ENCODE measurements around the gene CHAF1A. TPM values are rescaled to one million over a fixed set of nuclear protein-coding genes. Genes with fewer than 3 reads are reported as not detected.

Gene CHAF1A
- total RNA-seq, 4 donors from 2014 or later = 9.0 to 25.9 (median 12.6) TPM

- no peak for DNase-seq (ENCODE audit: low spot score in 2 of 2)
- TF ChIP-seq CTCF (IDR thresholded peaks at IDR 0.05) = no peak
- no peak for TF ChIP-seq POLR2A (IDR thresholded peaks at IDR 0.05)
- intact Hi-C loops (cut with DNase I; ENCODE audit: low total_unique reads) = no loop called here
These were observed 71.5 kb downstream of the CHAF1A start for GRCh38 chr19:4473763-4474513.

GRCh38 chr19:4474514-4475022, 72.1 kb downstream of the CHAF1A start:
- intact Hi-C loops (cut with DNase I; ENCODE audit: low total_unique reads) = no loop called here
- no peak overlapping the region for H3K4me3 ChIP-seq (ENCODE audit: low read depth, poor library complexity, severe bottlenecking)
- WGBS, 2 donors = 38 to 41% methylated on average over 9 to 12 of the region's 13 CpGs
- TF ChIP-seq CTCF (IDR thresholded peaks at IDR 0.05) = no peak
- no peak for TF ChIP-seq POLR2A (IDR thresholded peaks at IDR 0.05)
- no peak for DNase-seq (ENCODE audit: low spot score in 2 of 2)

More at GRCh38 chr19:4473763-4474513, 71.5 kb downstream of the CHAF1A start:
- WGBS, 2 donors = 38 to 39% methylated on average over 20 to 23 of the region's 23 CpGs
- H3K4me3 ChIP-seq (ENCODE audit: low read depth, poor library complexity, severe bottlenecking) = no peak overlapping the region

- no peak for DNase-seq (ENCODE audit: low spot score in 2 of 2)
- intact Hi-C loops (cut with DNase I; ENCODE audit: low total_unique reads) = no loop called here
- 82 to 83% methylated on average over 16 of the region's 16 CpGs for WGBS, 2 donors
- TF ChIP-seq POLR2A (IDR thresholded peaks at IDR 0.05) (no peak), CTCF (IDR thresholded peaks at IDR 0.05) (no peak)
- H3K4me3 ChIP-seq (ENCODE audit: low read depth, poor library complexity, severe bottlenecking) = no peak overlapping the region
These were observed 74.8 kb downstream of the CHAF1A start for GRCh38 chr19:4477034-4477801.

- 90 to 94% methylated on average over 35 of the region's 35 CpGs for WGBS, 2 donors
- intact Hi-C loops (cut with DNase I; ENCODE audit: low total_unique reads) = no loop called here
- no peak overlapping the region for H3K4me3 ChIP-seq (ENCODE audit: low read depth, poor library complexity, severe bottlenecking)
- TF ChIP-seq POLR2A (IDR thresholded peaks at IDR 0.05) (no peak), CTCF (IDR thresholded peaks at IDR 0.05) (no peak)
- no peak for DNase-seq (ENCODE audit: low spot score in 2 of 2)
These were observed 80.4 kb downstream of the CHAF1A start for GRCh38 chr19:4482721-4483364.

- H3K4me3 ChIP-seq (ENCODE audit: low read depth, poor library complexity, severe bottlenecking) = no peak overlapping the region
- TF ChIP-seq CTCF (IDR thresholded peaks at IDR 0.05) (no peak), POLR2A (IDR thresholded peaks at IDR 0.05) (no peak)
- intact Hi-C loops (cut with DNase I; ENCODE audit: low total_unique reads) = no loop called here
- DNase-seq (ENCODE audit: low spot score in 2 of 2) = no peak
- 88 to 90% methylated on average over 19 of the region's 19 CpGs for WGBS, 2 donors
These were observed 80.9 kb downstream of the CHAF1A start for GRCh38 chr19:4483385-4483784.
